HG03575 (cell line): ENCODE measurements around the gene GABRG2.
"Not testable (repeated sequence)": the region's sequence is repeated elsewhere in the genome, so short reads cannot be mapped to it uniquely, and the experiment has no call there.

Source experiments
- ATAC-seq: cut with Tn5 transposase; IDR thresholded peaks from one replicate; pipeline ENCODE4 v1.9.1; 2021; ENCODE audit not compliant: unreplicated experiment, insufficient number of reproducible peaks, low FRiP score; ENCODE audit errors: extremely low read depth

The GABRG2 gene

DNA sequence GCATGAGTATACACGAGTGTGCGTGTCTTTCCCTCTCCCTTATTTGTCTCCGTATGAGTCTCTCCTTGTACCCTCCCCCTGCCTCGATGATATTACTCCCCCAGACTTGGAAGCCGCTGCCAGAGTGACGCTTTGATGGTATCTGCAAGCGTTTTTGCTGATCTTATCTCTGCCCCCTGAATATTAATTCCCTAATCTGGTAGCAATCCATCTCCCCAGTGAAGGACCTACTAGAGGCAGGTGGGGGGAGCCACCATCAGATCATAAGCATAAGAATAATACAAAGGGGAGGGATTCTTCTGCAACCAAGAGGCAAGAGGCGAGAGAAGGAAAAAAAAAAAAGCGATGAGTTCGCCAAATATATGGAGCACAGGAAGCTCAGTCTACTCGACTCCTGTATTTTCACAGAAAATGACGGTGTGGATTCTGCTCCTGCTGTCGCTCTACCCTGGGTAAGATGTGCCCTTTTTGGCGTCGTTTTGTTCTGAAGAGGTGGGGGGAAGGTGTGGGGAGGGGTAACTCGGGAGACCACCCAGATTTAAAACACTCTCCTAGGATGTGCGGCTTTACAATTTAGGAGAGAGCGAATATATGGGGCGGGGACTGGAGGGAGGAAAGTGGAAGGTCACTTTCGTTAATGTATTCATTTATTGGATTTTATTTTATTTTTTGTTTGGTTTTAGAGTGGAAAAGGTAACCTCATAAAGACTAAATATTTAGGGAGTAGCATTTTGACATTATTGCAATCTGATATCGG lies at the start of gene GABRG2:
TSS of gene GABRG2 (plus strand) at position 119 of the 757 bp plus-strand sequence. CDS start at position 346, 227 bp downstream.
- no peak for ATAC-seq

GRCh38 chr5:162025312-162025711 lies 42.3 kb upstream of the GABRG2 start:
- no peak for ATAC-seq

DNA sequence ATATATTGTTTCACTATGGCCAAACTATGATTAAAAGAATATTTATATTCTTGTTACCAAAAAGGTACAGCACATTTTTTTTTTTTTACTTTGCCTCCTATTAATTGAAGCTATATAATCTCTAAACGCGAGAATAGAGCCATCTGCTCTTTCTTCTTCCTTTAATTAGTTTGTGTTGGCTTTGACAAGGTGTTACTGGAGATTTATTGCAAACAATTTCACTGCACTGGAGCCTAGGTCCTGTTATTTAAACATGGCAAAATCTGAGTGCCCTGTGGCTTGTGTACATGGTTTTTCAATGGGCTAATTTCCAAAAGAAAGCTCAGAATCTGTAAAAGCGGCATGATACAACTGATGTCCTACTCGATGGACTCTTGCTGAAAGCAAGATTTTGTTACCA lies 40.8 kb upstream of the GABRG2 start:
- no peak for ATAC-seq

GRCh38 chr5:162037431-162037830 lies 30.1 kb upstream of the GABRG2 start:
- ATAC-seq, result no peak

- ATAC-seq, result no peak
These were observed 20.3 kb upstream of the GABRG2 start for GRCh38 chr5:162047279-162047678.

DNA sequence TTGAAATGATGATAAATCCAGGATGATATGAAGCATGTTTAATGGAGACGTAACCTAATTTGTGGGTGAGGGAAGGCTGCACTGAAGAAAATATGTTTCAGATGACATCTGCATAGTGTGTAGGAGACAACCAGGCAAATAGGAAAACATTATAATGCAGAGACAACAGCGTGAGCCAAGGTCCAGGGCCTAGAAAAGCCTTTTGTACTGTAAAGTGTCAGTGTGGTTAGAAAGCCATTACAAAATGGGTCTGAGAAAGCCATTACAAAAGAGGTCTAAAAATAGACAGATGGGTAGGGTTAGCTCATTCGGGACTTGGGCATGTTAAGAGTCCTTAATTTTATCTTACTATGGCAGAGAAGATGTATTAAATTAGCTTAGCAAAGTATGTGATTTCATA lies 14.9 kb upstream of the GABRG2 start:
- ATAC-seq, result no peak

DNA sequence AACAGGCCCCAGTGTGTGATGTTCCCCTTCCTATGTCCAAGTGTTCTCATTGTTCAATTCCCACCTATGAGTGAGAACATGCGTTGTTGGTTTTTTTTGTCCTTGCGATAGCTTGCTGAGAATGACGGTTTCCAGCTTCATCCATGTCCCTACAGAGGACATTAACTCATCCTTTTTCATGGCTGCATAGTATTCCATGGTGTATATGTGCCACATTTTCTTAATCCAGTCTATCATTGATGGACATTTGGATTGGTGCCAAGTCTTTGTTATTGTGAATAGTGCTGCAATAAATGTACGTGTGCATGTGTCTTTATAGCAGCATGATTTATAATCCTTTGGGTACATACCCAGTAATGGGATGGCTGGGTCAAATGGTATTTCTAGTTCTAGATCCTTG lies 12.5 kb upstream of the GABRG2 start:
- not testable (repeated sequence) for ATAC-seq

DNA sequence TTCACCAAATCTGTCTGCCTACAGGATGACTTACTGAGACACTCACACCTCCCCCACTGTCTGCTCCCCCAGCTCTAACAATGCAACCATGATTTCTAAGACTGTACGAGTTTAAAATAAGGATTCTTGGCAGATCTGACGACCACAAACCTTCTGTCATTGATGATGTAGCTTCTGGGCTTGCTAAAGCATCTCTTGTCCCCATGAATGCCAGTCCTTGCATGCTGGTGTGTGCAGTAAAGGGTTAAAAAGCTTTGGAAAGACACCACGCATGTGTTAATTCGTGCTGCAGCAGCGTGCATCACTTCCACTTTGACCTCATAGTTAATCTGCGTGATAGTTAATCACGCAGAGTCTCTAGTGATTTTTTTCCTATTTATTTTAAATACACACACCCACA lies 411 bp upstream of the GABRG2 start:
- no peak for ATAC-seq

GRCh38 chr5:162068412-162068811 lies 839 bp downstream of the GABRG2 start:
- no peak for ATAC-seq

DNA sequence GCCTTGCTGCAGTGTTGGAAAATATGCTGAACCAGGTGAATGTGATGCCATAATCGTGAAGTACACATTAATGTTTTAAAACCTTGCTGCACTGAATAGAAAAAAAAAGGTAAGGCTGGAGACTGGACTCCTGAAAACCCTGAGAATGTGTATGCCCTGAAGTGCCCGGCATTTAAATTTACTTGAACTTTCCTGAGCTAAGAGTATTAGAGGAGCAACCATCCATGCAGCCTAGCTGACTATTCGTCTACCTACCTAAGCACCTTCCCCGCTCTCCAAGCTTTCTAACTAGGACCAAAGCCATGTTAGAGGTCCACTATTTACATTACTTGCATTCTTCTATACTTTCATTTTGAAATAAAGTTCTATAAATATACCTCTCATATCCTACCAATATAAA lies 1.4 kb downstream of the GABRG2 start:
- no peak for ATAC-seq

GRCh38 chr5:162078805-162079204 lies 11.2 kb downstream of the GABRG2 start:
- ATAC-seq, result no peak

DNA sequence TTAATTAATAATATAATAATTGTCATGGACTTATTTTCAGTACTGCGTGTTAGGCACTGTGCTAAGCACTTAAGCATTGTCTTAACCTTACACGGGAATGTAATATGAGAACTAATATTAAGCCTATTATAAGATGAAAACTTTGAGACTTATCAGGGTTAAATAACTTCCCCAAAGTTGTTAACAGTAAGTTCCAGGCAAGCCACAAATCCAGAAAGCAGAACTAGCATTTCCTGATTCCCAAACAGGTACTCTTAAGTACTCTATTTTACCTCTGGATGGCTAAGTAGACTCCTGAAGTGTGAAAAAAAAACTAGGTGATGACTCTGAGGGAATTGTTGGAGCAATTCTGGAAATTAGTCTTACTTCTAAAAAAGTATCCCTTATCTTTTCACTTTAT lies 23.8 kb downstream of the GABRG2 start:
- no peak for ATAC-seq

GRCh38 chr5:162096448-162096847 lies 28.9 kb downstream of the GABRG2 start:
- no peak for ATAC-seq

DNA sequence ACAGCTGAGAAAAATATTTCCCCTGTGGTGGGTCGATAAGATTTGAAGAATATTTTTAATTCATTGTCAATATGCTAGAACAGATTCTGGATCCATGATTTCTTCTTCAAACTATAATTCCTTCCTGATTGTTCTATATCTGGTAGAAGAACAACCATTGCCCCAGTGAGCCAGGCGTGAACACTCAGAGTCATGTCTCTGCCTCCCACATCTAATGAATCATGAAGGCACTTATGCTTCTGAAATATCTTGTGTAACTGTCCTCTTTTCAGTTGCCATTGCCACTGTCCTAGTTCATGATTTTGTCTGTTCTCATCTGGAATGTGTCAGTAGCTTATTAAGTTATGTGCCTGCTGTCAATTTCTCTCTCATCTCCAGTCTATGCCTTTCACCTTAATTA lies 40.0 kb downstream of the GABRG2 start:
- ATAC-seq, result no peak

GRCh38 chr5:162119801-162120200 lies 52.2 kb downstream of the GABRG2 start:
- ATAC-seq, result no peak

DNA sequence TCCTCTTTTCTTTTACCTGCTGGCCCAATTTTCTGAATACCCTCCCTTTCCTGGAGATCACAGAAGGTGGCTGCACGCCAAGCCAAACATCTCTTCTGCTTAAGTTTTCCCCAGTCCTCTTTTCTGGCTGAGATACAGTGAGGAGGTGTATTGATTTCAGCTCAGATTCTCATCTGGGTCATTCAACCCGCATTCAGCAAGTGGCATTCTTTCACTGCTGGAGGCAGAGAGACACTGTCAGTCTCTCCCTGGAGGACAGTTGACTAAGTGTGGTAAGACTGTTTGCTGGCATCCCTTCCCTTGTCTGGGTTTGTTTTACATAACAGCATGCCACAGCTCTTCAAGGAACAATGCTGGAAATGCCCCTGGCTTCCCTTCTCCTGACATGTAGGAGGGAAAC lies 60.5 kb downstream of the GABRG2 start:
- no peak for ATAC-seq

DNA sequence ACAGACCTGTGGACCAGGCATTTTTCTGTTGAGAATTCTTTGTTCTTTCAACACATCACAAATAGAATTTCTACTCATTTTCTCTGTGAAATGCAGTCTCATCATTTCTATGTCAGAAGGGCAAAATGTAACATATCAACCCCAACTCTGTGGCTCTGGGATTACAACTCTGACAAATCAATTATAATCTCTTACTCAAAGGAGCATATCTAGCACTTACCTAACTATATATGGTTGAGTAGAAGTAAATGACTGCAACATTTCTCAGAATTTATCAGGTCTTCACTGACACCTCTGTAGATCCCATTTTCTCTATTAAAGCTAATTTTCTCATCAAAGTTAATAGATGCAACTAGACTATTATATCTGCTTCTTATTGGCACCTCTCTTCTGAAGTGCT lies 64.8 kb downstream of the GABRG2 start:
- no peak for ATAC-seq

DNA sequence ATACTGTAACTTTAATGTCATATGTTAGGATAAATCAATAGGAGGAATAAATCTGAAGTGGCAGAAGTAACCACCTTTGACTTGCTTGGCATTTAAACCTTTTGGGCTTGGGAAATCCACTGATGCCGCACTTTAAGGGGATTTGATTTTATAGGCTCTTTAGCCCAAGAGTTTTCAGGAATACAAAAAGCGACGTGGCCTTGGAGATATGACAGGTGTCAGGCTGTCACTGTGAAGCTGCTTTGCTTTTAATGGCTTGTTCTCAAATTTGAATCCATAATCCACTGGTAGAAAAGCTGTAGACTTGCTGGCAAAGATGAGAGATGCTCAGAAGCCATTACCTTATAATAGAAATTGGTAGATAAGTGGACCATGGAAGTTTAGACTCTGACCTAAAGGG lies 71.6 kb downstream of the GABRG2 start:
- no peak for ATAC-seq

DNA sequence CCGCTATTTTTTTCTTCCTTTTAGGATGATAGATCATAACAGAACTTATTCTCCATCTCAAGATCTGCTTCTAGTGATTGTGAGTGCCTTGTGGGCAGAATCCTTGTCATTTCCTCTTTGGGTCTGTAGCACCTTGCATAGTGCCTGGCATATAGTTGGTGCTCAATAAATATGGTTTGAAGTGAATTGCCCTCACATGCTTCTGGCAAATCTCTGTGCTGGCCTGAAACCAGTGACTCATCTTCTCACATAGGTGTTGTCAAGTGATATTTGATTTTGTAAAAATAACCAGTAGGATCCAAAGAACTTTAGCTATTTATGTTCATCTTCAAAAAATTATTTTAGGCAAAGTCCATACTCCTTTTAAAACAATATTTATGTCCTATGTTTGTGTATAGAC lies 86.7 kb downstream of the GABRG2 start:
- ATAC-seq, result no peak

DNA sequence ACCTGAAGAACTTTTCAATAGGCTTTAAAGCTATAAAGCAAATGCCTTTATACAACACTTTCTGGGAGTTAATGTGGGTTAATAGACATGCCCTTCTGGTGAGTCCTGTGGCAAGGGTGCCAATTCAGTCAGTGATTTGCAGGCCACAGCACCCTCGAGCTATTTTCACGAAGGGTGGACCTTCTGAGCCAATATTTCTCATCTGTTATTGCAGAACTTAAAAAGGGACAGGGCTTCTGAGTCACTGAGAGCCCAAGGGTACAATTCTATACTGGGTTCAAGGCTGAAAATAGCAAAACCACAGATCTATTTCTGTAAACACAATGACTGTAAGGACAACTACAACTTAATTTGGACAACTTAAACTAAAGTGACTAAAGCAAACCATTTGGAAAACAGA lies 92.8 kb downstream of the GABRG2 start:
- ATAC-seq, result no peak

DNA sequence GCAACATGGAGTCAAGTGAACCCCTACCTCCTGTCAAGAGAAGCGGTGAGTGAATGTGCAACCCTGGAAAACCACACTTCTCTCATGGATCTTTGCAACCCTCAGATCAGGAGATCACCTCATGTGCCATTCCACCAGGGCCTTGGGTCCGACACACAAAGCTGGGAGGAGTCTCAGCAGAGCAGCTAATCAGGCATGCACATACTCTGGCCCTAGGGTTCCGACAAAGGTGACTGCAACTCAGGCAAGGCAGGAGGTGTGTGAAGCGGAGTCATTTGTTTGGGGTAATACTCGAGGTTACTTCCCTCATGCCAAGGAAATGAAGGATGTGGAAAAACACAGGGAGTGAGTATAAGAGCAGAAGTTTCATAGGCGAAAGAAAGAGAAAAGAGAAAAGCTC lies 96.1 kb downstream of the GABRG2 start:
- ATAC-seq, result no peak
